ENCODE measurements around the gene MRPL12. TPM values are rescaled to one million over a fixed set of nuclear protein-coding genes. Genes with fewer than 3 reads are reported as not detected.

Gene MRPL12
- total and polyA plus RNA-seq, 9 of the 15 experiments (the other 6 are each of a cell fraction or from before 2014, with no cell fraction given) = 0.94 to 338 (median 100) TPM

DNA sequence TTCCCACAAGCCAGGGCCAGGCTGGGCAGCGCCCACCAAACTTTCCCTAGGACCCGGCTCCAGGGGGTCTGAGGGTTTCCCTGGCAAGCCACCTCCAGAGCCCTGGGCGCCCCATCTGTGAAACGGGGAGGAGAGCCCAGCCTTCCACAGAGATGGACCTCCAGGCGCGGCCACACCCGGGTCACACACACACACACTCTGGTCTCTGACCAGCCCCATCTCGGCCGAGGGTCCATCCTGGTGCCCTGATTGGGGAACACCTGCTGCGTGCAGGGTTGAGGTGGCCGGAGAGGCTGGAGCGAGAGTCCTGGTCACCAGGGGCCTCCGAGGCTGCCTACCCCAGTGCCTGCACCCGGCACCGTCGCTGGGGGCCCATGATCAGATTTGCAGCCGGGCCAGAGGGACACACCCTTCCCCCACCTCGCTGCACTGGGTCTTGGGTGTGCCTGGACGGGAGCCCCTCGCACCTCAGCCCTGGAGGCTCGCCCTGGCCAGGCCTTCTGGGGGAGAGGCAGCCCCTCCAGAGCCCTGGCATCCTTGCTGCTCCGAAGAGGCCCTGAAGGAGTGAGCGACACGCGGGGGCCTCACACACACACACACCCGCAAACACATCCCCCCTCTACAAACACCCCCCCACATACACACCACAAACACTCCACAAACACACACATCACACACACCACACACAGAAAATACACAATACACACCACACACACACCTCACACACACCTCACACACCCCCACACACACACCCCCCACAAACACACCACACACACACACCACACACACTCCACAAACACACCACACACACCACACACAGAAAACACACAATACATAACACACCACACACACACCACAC lies 38.7 kb downstream of the MRPL12 start (continued):
- TF ChIP-seq, protein P1, sequence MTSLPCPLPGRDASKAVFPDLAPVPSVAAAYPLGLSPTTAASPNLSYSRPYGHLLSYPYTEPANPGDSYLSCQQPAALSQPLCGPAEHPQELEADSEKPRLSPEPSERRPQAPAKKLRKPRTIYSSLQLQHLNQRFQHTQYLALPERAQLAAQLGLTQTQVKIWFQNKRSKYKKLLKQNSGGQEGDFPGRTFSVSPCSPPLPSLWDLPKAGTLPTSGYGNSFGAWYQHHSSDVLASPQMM (CRISPR knock-in tag; IDR thresholded peaks at IDR 0.05) = no peak
- TF ChIP-seq ZNF408 (CRISPR knock-in tag; IDR thresholded peaks at IDR 0.05; ENCODE audit: low read depth) = no peak
- TF ChIP-seq, protein P2, sequence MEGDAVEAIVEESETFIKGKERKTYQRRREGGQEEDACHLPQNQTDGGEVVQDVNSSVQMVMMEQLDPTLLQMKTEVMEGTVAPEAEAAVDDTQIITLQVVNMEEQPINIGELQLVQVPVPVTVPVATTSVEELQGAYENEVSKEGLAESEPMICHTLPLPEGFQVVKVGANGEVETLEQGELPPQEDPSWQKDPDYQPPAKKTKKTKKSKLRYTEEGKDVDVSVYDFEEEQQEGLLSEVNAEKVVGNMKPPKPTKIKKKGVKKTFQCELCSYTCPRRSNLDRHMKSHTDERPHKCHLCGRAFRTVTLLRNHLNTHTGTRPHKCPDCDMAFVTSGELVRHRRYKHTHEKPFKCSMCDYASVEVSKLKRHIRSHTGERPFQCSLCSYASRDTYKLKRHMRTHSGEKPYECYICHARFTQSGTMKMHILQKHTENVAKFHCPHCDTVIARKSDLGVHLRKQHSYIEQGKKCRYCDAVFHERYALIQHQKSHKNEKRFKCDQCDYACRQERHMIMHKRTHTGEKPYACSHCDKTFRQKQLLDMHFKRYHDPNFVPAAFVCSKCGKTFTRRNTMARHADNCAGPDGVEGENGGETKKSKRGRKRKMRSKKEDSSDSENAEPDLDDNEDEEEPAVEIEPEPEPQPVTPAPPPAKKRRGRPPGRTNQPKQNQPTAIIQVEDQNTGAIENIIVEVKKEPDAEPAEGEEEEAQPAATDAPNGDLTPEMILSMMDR (IDR thresholded peaks at IDR 0.05 in 2 of 3, conservative IDR thresholded peaks at IDR 0.05 in 1 of 3; ENCODE audit: insufficient read depth in 2 of 3, low read depth in 1 of 3, low read length in 3 of 3) = no peak
- TF ChIP-seq ERF (CRISPR knock-in tag; IDR thresholded peaks at IDR 0.05) = no peak
- no peak for TF ChIP-seq ZNF134 (CRISPR knock-in tag; conservative IDR thresholded peaks at IDR 0.05)
- TF ChIP-seq ZNF224 (CRISPR knock-in tag; IDR thresholded peaks at IDR 0.05) = no peak
- TF ChIP-seq EZH2 (IDR thresholded peaks at IDR 0.05; ENCODE audit: borderline replicate concordance, low read depth, low read length) = no peak
- peak; percentile 84; the same call in 1 of the 2 replicates for TF ChIP-seq HDAC6 (IDR thresholded peaks at IDR 0.05; ENCODE audit: low read depth, low read length)
- TF ChIP-seq MBD2 (IDR thresholded peaks at IDR 0.05; ENCODE audit: borderline replicate concordance, low read depth) = no peak
- TF ChIP-seq ARNT (IDR thresholded peaks at IDR 0.05) = peak in 1 of 2 experiments; percentile 75; a peak in 2 of 4 replicates
- TF ChIP-seq, protein P3, sequence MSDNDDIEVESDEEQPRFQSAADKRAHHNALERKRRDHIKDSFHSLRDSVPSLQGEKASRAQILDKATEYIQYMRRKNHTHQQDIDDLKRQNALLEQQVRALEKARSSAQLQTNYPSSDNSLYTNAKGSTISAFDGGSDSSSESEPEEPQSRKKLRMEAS (CRISPR knock-in tag; IDR thresholded peaks at IDR 0.05) = no peak
- TF ChIP-seq, protein P4, sequence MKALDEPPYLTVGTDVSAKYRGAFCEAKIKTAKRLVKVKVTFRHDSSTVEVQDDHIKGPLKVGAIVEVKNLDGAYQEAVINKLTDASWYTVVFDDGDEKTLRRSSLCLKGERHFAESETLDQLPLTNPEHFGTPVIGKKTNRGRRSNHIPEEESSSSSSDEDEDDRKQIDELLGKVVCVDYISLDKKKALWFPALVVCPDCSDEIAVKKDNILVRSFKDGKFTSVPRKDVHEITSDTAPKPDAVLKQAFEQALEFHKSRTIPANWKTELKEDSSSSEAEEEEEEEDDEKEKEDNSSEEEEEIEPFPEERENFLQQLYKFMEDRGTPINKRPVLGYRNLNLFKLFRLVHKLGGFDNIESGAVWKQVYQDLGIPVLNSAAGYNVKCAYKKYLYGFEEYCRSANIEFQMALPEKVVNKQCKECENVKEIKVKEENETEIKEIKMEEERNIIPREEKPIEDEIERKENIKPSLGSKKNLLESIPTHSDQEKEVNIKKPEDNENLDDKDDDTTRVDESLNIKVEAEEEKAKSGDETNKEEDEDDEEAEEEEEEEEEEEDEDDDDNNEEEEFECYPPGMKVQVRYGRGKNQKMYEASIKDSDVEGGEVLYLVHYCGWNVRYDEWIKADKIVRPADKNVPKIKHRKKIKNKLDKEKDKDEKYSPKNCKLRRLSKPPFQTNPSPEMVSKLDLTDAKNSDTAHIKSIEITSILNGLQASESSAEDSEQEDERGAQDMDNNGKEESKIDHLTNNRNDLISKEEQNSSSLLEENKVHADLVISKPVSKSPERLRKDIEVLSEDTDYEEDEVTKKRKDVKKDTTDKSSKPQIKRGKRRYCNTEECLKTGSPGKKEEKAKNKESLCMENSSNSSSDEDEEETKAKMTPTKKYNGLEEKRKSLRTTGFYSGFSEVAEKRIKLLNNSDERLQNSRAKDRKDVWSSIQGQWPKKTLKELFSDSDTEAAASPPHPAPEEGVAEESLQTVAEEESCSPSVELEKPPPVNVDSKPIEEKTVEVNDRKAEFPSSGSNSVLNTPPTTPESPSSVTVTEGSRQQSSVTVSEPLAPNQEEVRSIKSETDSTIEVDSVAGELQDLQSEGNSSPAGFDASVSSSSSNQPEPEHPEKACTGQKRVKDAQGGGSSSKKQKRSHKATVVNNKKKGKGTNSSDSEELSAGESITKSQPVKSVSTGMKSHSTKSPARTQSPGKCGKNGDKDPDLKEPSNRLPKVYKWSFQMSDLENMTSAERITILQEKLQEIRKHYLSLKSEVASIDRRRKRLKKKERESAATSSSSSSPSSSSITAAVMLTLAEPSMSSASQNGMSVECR (CRISPR knock-in tag; IDR thresholded peaks at IDR 0.05) = no peak
- TF ChIP-seq ZNF445 (CRISPR knock-in tag; IDR thresholded peaks at IDR 0.05; ENCODE audit: low read depth) = no peak
- TF ChIP-seq, protein P5, sequence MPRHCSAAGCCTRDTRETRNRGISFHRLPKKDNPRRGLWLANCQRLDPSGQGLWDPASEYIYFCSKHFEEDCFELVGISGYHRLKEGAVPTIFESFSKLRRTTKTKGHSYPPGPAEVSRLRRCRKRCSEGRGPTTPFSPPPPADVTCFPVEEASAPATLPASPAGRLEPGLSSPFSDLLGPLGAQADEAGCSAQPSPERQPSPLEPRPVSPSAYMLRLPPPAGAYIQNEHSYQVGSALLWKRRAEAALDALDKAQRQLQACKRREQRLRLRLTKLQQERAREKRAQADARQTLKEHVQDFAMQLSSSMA (CRISPR knock-in tag; IDR thresholded peaks at IDR 0.05) = no peak
- TF ChIP-seq MCM3 (IDR thresholded peaks at IDR 0.05) = 0 out of 2 replicates have a peak, but pooled peaks have one; percentile 31
- no peak for TF ChIP-seq SREBF1 (IDR thresholded peaks at IDR 0.05; ENCODE audit: borderline replicate concordance, low read depth, low read length)
- peak; percentile 50; the same call in 1 of the 2 replicates for TF ChIP-seq GATAD2A (IDR thresholded peaks at IDR 0.05)
- TF ChIP-seq ZNF79 (CRISPR knock-in tag; IDR thresholded peaks at IDR 0.05; ENCODE audit: low read depth) = no peak
- TF ChIP-seq ZNF830 (CRISPR knock-in tag; IDR thresholded peaks at IDR 0.05) = no peak
- TF ChIP-seq BCL6 (CRISPR knock-in tag; IDR thresholded peaks at IDR 0.05) = no peak
- no peak for TF ChIP-seq BHLHE40 (IDR thresholded peaks at IDR 0.05; ENCODE audit: low read length)
